NCI-H226 (cell line): ENCODE measurements around the gene TMEM132E.
"Not testable (repeated sequence)": the region's sequence is repeated elsewhere in the genome, so short reads cannot be mapped to it uniquely, and the experiment has no call there.

Experiments
- DNase-seq: peaks from one replicate; pipeline ENCODE4 v3.0.0-alpha.2; 2015

TMEM132E gene, protein sequence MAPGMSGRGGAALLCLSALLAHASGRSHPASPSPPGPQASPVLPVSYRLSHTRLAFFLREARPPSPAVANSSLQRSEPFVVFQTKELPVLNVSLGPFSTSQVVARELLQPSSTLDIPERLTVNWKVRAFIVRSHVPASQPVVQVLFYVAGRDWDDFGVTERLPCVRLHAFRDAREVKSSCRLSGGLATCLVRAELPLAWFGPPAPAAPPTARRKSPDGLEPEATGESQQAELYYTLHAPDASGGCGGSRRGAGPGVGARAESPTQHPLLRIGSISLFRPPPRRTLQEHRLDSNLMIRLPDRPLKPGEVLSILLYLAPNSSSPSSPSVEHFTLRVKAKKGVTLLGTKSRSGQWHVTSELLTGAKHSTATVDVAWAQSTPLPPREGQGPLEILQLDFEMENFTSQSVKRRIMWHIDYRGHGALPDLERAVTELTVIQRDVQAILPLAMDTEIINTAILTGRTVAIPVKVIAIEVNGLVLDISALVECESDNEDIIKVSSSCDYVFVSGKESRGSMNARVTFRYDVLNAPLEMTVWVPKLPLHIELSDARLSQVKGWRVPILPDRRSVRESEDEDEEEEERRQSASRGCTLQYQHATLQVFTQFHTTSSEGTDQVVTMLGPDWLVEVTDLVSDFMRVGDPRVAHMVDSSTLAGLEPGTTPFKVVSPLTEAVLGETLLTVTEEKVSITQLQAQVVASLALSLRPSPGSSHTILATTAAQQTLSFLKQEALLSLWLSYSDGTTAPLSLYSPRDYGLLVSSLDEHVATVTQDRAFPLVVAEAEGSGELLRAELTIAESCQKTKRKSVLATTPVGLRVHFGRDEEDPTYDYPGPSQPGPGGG (N-terminal part only)

DNA sequence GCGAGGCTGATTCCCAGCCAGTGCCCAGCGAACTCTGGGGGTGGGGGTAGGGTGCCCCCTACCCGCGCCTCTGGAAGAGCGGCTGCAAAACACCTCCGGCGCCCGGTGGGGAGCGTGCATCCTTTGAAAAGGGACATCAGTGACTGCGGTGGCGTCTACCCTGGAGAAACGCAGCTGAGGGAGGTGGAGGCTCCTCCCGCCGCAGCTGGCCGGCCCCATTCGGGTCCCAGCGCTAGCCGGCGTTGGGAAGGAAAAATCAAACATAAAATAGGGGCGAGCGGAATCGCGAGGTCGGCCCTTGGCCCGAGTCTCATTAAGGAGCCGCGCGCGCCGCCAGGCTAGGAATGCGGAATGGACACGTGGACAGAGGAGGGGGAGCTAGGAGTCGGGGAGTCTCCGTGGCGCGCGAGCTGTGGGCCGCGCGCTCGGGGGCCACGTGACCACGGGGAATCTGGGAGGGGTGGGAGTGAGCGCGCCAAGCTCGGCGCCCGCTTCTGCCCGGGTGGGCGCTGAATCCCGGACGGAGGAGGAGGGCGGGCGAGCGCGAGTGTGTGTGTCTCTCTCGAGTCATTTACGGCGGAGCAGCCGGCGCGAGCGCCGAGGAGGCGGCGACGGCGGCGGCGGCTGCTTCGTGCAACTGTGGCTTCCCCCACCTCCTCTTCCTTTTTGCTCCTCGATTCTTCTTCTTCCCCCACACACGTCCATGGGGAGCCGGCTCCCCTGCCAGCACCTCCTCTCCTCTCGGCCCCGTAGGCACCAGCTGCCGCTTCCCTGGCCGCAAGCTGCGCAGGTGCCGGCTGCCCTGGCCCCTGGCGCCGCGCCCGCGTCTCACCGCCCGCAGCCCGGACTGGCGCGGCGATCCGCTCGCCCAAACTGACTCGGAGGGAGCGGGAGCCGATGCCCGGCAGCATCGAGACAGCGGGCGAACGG is at the start of gene TMEM132E:
TSS of gene TMEM132E (plus strand) at position 566 of the 930 bp plus-strand sequence. CDS start 1,495 bp downstream, outside the sequence.
- DNase-seq, result no peak

GRCh38 chr17:34530918-34531317 is 48.5 kb upstream of the TMEM132E start:
- DNase-seq, result no peak

DNA sequence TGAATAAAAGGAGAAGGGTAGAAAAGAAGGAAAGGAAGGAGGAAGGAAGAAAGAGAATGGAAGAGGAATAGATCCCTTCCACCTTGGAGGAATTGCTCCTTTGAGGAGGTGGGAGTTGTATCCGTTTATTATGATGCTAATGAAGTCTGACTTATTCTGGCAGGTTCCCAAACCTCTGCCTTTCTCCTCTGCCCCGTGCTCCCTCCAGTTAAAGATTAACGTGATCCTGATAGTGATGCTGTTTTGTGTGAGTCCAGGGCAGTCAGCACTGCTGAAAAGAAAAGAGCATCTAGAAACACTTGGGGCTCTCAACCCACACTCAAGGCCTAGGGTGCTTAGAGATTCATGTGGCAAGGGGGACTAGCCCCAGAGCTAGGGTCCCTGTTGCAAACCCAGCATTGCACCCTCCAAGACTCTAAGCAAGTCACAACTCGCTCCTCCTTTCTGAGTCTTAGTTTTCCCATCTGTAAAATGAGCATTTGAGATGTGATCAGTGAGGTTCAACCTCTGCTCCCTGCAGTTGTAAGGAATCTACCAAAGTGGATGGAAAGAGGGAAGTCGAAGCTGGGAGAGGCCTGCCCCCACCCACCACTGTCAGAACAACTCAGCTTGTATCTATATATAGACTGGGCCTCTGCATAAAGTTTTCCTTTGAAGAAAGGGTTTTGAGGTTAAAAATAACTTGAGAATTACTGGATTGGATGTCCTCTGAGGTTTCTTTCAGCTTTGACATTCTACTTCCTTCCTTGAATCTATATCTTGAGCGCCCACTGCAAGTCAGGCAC is 46.9 kb upstream of the TMEM132E start:
- no peak for DNase-seq

- no peak for DNase-seq
Measured at GRCh38 chr17:34533806-34534527, 45.4 kb upstream of the TMEM132E start.

- DNase-seq, result no peak
Measured at GRCh38 chr17:34537445-34537844, 41.9 kb upstream of the TMEM132E start.

DNA sequence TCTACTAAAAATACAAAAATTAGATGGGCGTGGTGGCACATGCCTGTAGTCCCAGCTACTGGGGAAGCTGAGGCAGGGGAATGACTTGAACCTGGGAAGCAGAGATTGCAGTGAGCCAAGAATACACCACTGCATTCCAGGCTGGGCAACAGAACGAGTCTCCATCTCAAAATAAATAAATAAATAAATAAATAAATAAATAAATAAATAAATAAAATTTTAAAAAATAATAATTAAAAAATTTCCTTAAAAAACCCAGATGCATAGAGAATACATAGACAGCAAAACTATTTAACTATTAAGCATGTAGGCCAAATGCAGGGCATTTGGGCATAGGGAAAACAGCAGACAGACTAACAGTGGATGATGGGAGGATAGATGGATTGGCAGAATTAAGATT is 40.8 kb upstream of the TMEM132E start:
- not testable (repeated sequence) for DNase-seq

GRCh38 chr17:34539881-34540280 is 39.5 kb upstream of the TMEM132E start:
- no peak for DNase-seq

- no peak for DNase-seq
Measured at GRCh38 chr17:34542700-34543336, 36.6 kb upstream of the TMEM132E start.

- no peak for DNase-seq
Measured at GRCh38 chr17:34547453-34548063, 31.8 kb upstream of the TMEM132E start.

GRCh38 chr17:34549966-34550365 is 29.4 kb upstream of the TMEM132E start:
- no peak for DNase-seq

- no peak for DNase-seq
Measured at GRCh38 chr17:34553907-34554306, 25.5 kb upstream of the TMEM132E start.

GRCh38 chr17:34556384-34556783 is 23.0 kb upstream of the TMEM132E start:
- no peak for DNase-seq

GRCh38 chr17:34556931-34557330 is 22.5 kb upstream of the TMEM132E start:
- no peak for DNase-seq

DNA sequence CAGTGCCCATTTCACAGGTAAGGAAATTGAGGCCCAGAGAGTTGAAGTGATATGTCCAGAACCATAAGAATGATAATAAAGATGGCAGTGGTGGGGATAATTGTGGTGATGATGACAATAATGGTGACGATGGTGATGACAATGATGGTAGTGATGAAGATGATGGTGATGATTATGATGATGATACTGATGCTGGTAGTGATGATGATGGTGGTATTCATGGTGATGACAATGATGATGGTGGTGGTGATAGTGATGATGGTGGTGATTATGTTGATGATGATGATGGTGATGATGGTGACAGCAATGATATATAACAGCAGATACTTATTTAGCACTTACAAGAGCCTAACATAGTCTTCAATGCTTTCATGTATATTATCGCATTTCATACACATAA is 18.1 kb upstream of the TMEM132E start:
- DNase-seq, result no peak

DNA sequence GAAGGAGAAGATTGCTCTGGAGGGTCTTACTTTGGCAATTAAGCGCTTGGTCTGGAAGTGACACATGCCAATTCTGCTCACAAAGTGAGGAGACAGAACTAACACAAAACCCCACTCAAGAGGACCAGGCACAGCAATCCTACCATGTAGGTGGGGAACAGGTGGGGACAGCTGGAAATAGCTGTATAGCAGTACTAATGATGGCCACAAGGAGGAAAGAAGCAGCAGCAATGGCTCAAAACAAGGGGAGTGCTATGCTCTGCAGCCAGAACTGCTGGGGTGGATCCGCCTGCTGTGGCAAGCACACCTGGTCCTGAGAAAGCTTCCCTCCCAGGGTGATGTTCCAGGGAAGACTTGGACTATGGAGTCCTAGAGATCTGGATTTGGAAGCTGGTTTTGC is 17.0 kb upstream of the TMEM132E start:
- no peak for DNase-seq

DNA sequence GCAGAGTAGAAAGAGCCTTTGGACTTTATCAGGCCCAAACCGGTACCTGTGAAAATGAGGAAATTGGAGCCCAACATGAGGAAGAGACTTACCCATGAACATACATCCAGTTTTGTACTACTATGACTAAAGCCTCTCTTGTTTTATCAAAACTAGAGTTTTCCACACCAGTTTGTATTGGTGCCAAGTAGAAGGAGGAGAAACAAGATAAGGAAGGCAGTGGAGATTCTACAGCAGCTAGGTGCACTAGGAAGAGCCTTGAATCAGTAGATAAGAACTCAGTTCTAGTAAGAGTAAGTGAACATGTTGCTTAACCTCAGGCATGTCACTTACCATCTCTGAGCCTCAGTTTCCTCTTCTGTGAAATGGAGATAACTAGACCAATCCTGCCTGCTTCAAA is 13.7 kb upstream of the TMEM132E start:
- no peak for DNase-seq

DNA sequence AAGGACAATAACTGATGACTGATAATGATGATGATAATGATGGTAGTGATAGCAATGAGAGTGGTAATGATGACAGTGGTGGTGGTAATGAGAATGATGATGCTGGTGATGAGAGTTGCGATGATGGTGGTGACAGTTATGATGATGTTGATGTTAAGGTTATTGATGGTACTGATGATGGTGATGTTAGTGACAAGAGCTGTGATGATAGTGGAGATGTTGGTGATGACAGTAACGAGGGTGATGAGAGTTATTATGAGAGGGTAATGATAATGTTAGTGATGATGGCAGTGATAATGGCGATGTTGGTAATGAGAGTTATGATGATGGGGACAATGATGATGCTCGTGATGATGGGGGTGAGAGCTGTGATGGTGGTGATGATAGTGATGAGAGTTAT is 13.2 kb upstream of the TMEM132E start:
- no peak for DNase-seq

- DNase-seq, result no peak
Measured at GRCh38 chr17:34566873-34567272, 12.5 kb upstream of the TMEM132E start.

- DNase-seq, result no peak
Measured at GRCh38 chr17:34567691-34568465, 11.5 kb upstream of the TMEM132E start.

GRCh38 chr17:34568953-34569352 is 10.4 kb upstream of the TMEM132E start:
- no peak for DNase-seq
